ENCODE results near the gene PHYKPL. TPM values are rescaled to one million over a fixed set of nuclear protein-coding genes. Genes with fewer than 3 reads are reported as not detected.

Gene PHYKPL
- total RNA-seq, 1 donor from 2014 or later: 20.5 TPM

DNA sequence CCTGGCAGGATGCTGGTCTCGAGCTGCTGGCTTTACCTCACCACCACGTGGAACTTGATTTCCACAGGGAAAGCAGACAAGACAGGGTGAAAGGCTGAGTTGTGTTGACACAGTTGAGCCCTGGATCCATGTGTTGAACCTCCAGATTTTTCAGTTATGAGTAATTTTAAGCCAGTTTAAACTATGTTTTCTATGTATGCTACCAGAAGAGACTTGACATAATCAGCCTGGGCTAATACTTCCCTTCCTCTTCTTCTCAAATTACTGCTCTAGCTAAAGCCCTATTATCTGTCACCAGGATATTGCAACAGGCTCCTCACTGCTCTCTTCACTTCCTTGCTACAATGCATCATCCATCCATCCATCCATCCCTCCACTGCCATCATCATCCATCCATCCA is 12.0 kb upstream of the PHYKPL start:
- Histone ChIP-seq H4K20me1 (ENCODE audit: low read depth) (no peaks in the 10 kb centered on the region), H3K4me2 (no peak overlapping the region), H3K9ac (no peak overlapping the region), H3K36me3 (no peaks in the 10 kb centered on the region), H3F3A (ENCODE audit: low read depth) (no peaks in the 10 kb centered on the region), H3K79me2 (ENCODE audit: low read depth) (no peaks in the 10 kb centered on the region), H3K27me3 (no peaks in the 10 kb centered on the region), H2AFZ (replicated peaks) (no peak overlapping the region), H3K4me1 (no peaks in the 10 kb centered on the region), H3K9me3 (ENCODE audit: low read depth) (no peaks in the 10 kb centered on the region), H3K27ac (no peak overlapping the region), H3K4me3 (no peak overlapping the region)
- no peak overlapping the region for H3K27ac Mint-ChIP-seq
- DNase-seq (ENCODE audit: low spot score): no peak
- no peaks in the 10 kb centered on the region for H3K36me3 Mint-ChIP-seq
- no peak overlapping the region for H3K4me3 Mint-ChIP-seq
- H3K27me3 Mint-ChIP-seq (ENCODE audit: insufficient read depth, low read depth): peaks cover 4% of the 10 kb centered on the region
- H3K9me3 Mint-ChIP-seq: no peaks in the 10 kb centered on the region
- TF ChIP-seq, protein P1, sequence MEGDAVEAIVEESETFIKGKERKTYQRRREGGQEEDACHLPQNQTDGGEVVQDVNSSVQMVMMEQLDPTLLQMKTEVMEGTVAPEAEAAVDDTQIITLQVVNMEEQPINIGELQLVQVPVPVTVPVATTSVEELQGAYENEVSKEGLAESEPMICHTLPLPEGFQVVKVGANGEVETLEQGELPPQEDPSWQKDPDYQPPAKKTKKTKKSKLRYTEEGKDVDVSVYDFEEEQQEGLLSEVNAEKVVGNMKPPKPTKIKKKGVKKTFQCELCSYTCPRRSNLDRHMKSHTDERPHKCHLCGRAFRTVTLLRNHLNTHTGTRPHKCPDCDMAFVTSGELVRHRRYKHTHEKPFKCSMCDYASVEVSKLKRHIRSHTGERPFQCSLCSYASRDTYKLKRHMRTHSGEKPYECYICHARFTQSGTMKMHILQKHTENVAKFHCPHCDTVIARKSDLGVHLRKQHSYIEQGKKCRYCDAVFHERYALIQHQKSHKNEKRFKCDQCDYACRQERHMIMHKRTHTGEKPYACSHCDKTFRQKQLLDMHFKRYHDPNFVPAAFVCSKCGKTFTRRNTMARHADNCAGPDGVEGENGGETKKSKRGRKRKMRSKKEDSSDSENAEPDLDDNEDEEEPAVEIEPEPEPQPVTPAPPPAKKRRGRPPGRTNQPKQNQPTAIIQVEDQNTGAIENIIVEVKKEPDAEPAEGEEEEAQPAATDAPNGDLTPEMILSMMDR (IDR thresholded peaks at IDR 0.05): no peak
- no peak for TF ChIP-seq EZH2phosphoT487 (IDR thresholded peaks at IDR 0.05)
- TF ChIP-seq EZH2 (IDR thresholded peaks at IDR 0.05): no peak
- peaks cover 10% of the 10 kb centered on the region for H3K4me1 Mint-ChIP-seq

DNA sequence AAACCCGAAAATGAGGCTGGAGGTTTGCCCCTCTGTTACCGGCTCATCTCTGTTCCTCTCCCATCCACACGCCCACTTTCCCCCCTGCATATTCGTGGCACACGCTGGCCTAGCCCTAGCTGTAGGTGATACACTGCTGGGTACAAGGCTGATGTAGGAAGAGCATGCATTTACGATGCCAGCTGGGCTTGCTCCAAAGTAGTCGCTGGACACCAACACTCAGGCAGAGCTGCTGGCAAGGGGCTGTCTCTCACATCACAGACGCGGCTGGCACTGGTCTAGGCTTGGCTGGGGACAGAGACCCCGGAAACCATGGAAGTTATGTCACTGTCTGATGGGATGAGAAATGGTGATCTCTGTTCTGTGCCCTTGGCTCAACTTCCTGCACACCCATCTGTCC is 9.8 kb upstream of the PHYKPL start:
- no peak for DNase-seq (ENCODE audit: low spot score)

GRCh38 chr5:178241688-178242231 is 9.2 kb upstream of the PHYKPL start:
- Histone ChIP-seq H4K20me1 (ENCODE audit: low read depth) (no peaks in the 10 kb centered on the region), H3K9me3 (ENCODE audit: low read depth) (no peaks in the 10 kb centered on the region), H2AFZ (replicated peaks) (no peak overlapping the region), H3K79me2 (ENCODE audit: low read depth) (no peaks in the 10 kb centered on the region), H3K36me3 (no peaks in the 10 kb centered on the region), H3K4me3 (no peak overlapping the region), H3K4me1 (no peaks in the 10 kb centered on the region), H3F3A (ENCODE audit: low read depth) (no peaks in the 10 kb centered on the region), H3K4me2 (no peak overlapping the region), H3K27ac (no peak overlapping the region), H3K9ac (no peak overlapping the region), H3K27me3 (no peaks in the 10 kb centered on the region)
- TF ChIP-seq, protein P1 (IDR thresholded peaks at IDR 0.05): no peak
- no peak for TF ChIP-seq EZH2phosphoT487 (IDR thresholded peaks at IDR 0.05)
- TF ChIP-seq EZH2 (IDR thresholded peaks at IDR 0.05): no peak
- no peak overlapping the region for H3K4me3 Mint-ChIP-seq
- H3K4me1 Mint-ChIP-seq: peaks cover 7% of the 10 kb centered on the region
- H3K27me3 Mint-ChIP-seq (ENCODE audit: insufficient read depth, low read depth): peaks cover 6% of the 10 kb centered on the region
- H3K27ac Mint-ChIP-seq: no peak overlapping the region
- no peaks in the 10 kb centered on the region for H3K36me3 Mint-ChIP-seq
- H3K9me3 Mint-ChIP-seq: no peaks in the 10 kb centered on the region
- no peak for DNase-seq (ENCODE audit: low spot score)

More for the DNA sequence above, 9.8 kb upstream of the PHYKPL start:
- Histone ChIP-seq H2AFZ (replicated peaks) (no peak overlapping the region), H3K27me3 (no peaks in the 10 kb centered on the region), H3K36me3 (no peaks in the 10 kb centered on the region), H3K4me3 (no peak overlapping the region), H3K9ac (no peak overlapping the region), H3K4me1 (no peaks in the 10 kb centered on the region), H3F3A (ENCODE audit: low read depth) (no peaks in the 10 kb centered on the region), H3K9me3 (ENCODE audit: low read depth) (no peaks in the 10 kb centered on the region), H4K20me1 (ENCODE audit: low read depth) (no peaks in the 10 kb centered on the region), H3K79me2 (ENCODE audit: low read depth) (no peaks in the 10 kb centered on the region), H3K4me2 (no peak overlapping the region), H3K27ac (no peak overlapping the region)
- Mint-ChIP-seq H3K27me3 (ENCODE audit: insufficient read depth, low read depth) (peaks cover 4% of the 10 kb centered on the region), H3K4me1 (peaks cover 7% of the 10 kb centered on the region), H3K9me3 (no peaks in the 10 kb centered on the region), H3K36me3 (no peaks in the 10 kb centered on the region), H3K27ac (peak overlapping the region; percentile 53), H3K4me3 (no peak overlapping the region)
- TF ChIP-seq EZH2 (IDR thresholded peaks at IDR 0.05) (no peak), EZH2phosphoT487 (IDR thresholded peaks at IDR 0.05) (no peak)
- TF ChIP-seq, protein P1 (IDR thresholded peaks at IDR 0.05): no peak
